Activated CD4-positive, alpha-beta memory T cell treated with anti-CD3 and anti-CD28 coated beads, Interleukin-2, amount 10 ng/mL, durations not matched to agents 7 days and 5 days (primary cell): ENCODE results near the gene DSCAM. TPM values are rescaled to one million over a fixed set of nuclear protein-coding genes. Genes with fewer than 3 reads are reported as not detected.

Source experiments
- CTCF ChIA-PET: fragments of 350-600 bp; sonication (Branson Sonifier 250); formaldehyde crosslinking; loops from one replicate; lab custom pipeline; 2021; ENCODE audit warnings: antibody characterized with exemption, inconsistent platforms; lab: Charles Lee
- POLR2A ChIA-PET: fragments of 350-600 bp; sonication (Branson Sonifier 250); formaldehyde crosslinking; loops from one replicate; lab custom pipeline; 2021; ENCODE audit warnings: antibody characterized with exemption; lab: Charles Lee
- DNase-seq: peaks from one replicate; pipeline ENCODE4 v3.0.0-alpha.2; 2020
- H3K27ac Mint-ChIP-seq: one replicate; pipeline ENCODE4 v1.8.0; 2021; ENCODE audit warnings: mild to moderate bottlenecking, mixed read lengths
- H3K27me3 Mint-ChIP-seq: one replicate; pipeline ENCODE4 v1.8.0; 2021; ENCODE audit warnings: mixed read lengths
- H3K36me3 Mint-ChIP-seq: one replicate; pipeline ENCODE4 v1.8.0; 2021; ENCODE audit warnings: low read depth, mixed read lengths
- H3K4me1 Mint-ChIP-seq: one replicate; pipeline ENCODE4 v1.8.0; 2021; ENCODE audit warnings: mixed read lengths
- H3K4me3 Mint-ChIP-seq: one replicate; pipeline ENCODE4 v1.8.0; 2021; ENCODE audit warnings: mild to moderate bottlenecking, mixed read lengths
- H3K9me3 Mint-ChIP-seq: one replicate; pipeline ENCODE4 v1.8.0; 2021; ENCODE audit warnings: mixed read lengths
- total RNA-seq, 2 experiments: library from RNA; stranded (reverse); gene quantifications; one replicate each; pipeline ENCODE4 v1.2.3, GENCODE V29; 2021

DSCAM gene
- total RNA-seq, 2 experiments from 2014 or later, result not detected

GRCh38 chr21:40847951-40848350 is 993 bp upstream of the DSCAM start:
- Mint-ChIP-seq H3K36me3 (peaks cover 3% of the 10 kb centered on the region), H3K27me3 (peaks cover 7% of the 10 kb centered on the region), H3K9me3 (no peaks in the 10 kb centered on the region), H3K27ac (no peak overlapping the region), H3K4me1 (no peaks in the 10 kb centered on the region), H3K4me3 (no peak overlapping the region)
- ChIA-PET CTCF (no interaction called here), POLR2A (no interaction called here)
- DNase-seq, result no peak

DNA sequence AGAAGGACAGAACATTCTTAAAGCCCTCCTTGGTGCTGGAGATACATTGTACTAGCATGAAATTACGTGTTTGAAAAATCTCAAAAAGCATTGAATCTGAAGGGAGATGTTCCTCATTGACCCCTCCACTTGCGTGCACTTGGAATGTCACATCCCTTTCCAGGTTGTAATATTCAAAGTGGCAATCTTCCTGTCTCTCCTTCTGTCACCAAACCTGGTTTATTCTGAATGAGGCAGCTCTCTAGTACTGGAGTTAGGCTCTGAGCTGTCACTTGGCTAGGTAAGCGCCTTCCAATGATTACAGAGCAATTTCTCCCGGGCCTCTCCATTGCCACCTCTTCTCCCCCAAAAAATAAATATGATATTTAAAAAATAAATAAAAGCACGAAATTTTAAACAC is 855 bp downstream of the DSCAM start:
- H3K27ac Mint-ChIP-seq, result no peak overlapping the region
- POLR2A ChIA-PET, result no interaction called here
- no peaks in the 10 kb centered on the region for H3K4me1 Mint-ChIP-seq
- no peak overlapping the region for H3K4me3 Mint-ChIP-seq
- H3K9me3 Mint-ChIP-seq, result no peaks in the 10 kb centered on the region
- H3K36me3 Mint-ChIP-seq, result peaks cover 3% of the 10 kb centered on the region
- H3K27me3 Mint-ChIP-seq, result peaks cover 10% of the 10 kb centered on the region
- no peak for DNase-seq
- CTCF ChIA-PET, result no interaction called here

- POLR2A ChIA-PET, result interaction anchor here (0.7 kb wide), 1 partner anchor 30 kb away, joined by 3 read pairs; no protein-coding TSS in a partner anchor
- H3K27ac Mint-ChIP-seq, result no peak overlapping the region
These were observed 1.4 kb downstream of the DSCAM start for GRCh38 chr21:40845441-40845995.

GRCh38 chr21:40844935-40845334 is 2.0 kb downstream of the DSCAM start:
- no peak overlapping the region for H3K4me3 Mint-ChIP-seq
- peaks cover 3% of the 10 kb centered on the region for H3K36me3 Mint-ChIP-seq
- no peaks in the 10 kb centered on the region for H3K9me3 Mint-ChIP-seq
- ChIA-PET POLR2A (interaction anchor here (0.7 kb wide), 1 partner anchor 30 kb away, joined by 3 read pairs; no protein-coding TSS in a partner anchor), CTCF (no interaction called here)
- no peaks in the 10 kb centered on the region for H3K4me1 Mint-ChIP-seq
- peaks cover 15% of the 10 kb centered on the region for H3K27me3 Mint-ChIP-seq
- DNase-seq, result no peak
- H3K27ac Mint-ChIP-seq, result no peak overlapping the region

More at GRCh38 chr21:40845441-40845995, 1.4 kb downstream of the DSCAM start:
- H3K9me3 Mint-ChIP-seq, result no peaks in the 10 kb centered on the region
- no peak overlapping the region for H3K4me3 Mint-ChIP-seq
- no peaks in the 10 kb centered on the region for H3K4me1 Mint-ChIP-seq
- peaks cover 3% of the 10 kb centered on the region for H3K36me3 Mint-ChIP-seq
- H3K27me3 Mint-ChIP-seq, result peaks cover 15% of the 10 kb centered on the region
- DNase-seq, result no peak
- CTCF ChIA-PET, result no interaction called here

- no peaks in the 10 kb centered on the region for H3K36me3 Mint-ChIP-seq
- H3K4me3 Mint-ChIP-seq, result no peak overlapping the region
These were observed 4.8 kb downstream of the DSCAM start for GRCh38 chr21:40842197-40842552.

GRCh38 chr21:40841524-40842196 is 5.3 kb downstream of the DSCAM start:
- Mint-ChIP-seq H3K27me3 (peaks cover 11% of the 10 kb centered on the region), H3K9me3 (no peaks in the 10 kb centered on the region), H3K27ac (no peak overlapping the region), H3K4me1 (no peaks in the 10 kb centered on the region), H3K4me3 (no peak overlapping the region), H3K36me3 (no peaks in the 10 kb centered on the region)
- ChIA-PET POLR2A (no interaction called here), CTCF (no interaction called here)
- no peak for DNase-seq

More at GRCh38 chr21:40842197-40842552, 4.8 kb downstream of the DSCAM start:
- POLR2A ChIA-PET, result no interaction called here
- no peaks in the 10 kb centered on the region for H3K4me1 Mint-ChIP-seq
- CTCF ChIA-PET, result no interaction called here
- no peak for DNase-seq
- peaks cover 11% of the 10 kb centered on the region for H3K27me3 Mint-ChIP-seq
- no peak overlapping the region for H3K27ac Mint-ChIP-seq
- no peaks in the 10 kb centered on the region for H3K9me3 Mint-ChIP-seq

DNA sequence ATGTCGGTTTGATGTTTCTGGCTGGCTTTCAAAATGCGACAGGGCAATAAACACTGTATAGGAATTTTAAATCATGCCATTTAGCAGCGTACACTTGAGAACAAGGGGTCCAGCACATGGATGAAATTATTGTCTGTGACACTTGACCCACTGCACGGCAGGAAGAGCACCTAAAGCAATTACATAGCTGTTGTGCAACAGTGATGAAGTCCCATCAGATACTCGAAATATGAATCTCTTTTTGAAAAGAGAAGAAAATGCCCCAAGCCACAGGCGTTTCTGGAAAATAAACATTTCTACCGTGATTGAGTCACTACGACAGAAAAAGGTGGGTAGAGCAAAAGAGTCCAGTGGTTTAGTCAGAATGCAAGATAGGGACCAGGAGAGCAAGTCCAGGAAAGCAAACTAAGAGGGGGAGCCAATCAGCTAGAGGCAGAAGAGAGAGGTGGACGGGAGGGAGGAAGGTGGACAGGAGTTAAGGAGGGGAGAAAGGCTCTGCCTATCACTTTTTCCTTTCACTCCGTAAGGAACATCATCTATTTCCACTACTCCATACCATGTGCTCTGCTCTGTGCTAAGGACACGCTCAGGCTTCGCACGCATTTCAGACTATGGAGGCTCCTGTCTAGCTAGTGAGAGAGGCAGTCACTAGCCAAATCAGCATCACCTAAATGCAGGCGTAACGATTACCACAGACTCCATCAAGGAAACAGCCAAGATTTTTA is 6.4 kb downstream of the DSCAM start:
- POLR2A ChIA-PET, result no interaction called here
- Mint-ChIP-seq H3K36me3 (no peaks in the 10 kb centered on the region), H3K27me3 (peaks cover 10% of the 10 kb centered on the region), H3K9me3 (no peaks in the 10 kb centered on the region), H3K4me3 (no peak overlapping the region), H3K27ac (no peak overlapping the region), H3K4me1 (no peaks in the 10 kb centered on the region)
- CTCF ChIA-PET, result no interaction called here
- DNase-seq, result no peak

GRCh38 chr21:40839521-40839920 is 7.4 kb downstream of the DSCAM start:
- no peaks in the 10 kb centered on the region for H3K36me3 Mint-ChIP-seq
- H3K27ac Mint-ChIP-seq, result no peak overlapping the region
- ChIA-PET CTCF (no interaction called here), POLR2A (no interaction called here)
- no peak for DNase-seq
- no peaks in the 10 kb centered on the region for H3K9me3 Mint-ChIP-seq
- peaks cover 8% of the 10 kb centered on the region for H3K27me3 Mint-ChIP-seq
- H3K4me3 Mint-ChIP-seq, result no peak overlapping the region
- H3K4me1 Mint-ChIP-seq, result no peaks in the 10 kb centered on the region

DNA sequence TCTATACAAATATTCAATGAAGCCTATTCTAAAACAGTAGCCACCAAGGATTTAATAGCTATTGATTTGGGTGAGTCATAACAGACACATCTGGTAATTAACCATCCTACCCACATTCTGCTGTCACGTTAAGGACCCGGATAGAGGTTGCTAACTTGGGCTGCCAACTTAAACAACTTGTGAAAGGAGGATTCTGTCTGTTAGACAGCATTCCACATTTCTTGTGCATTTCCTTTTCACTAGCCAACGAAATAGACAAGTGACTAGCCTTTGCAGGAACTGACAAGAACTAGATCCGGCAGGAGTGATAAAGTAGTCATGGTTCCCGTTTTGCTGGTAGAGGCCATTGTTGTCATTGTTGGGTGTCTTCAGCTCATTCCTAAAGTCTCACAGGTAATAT is 9.5 kb downstream of the DSCAM start:
- POLR2A ChIA-PET, result no interaction called here
- H3K9me3 Mint-ChIP-seq, result no peaks in the 10 kb centered on the region
- CTCF ChIA-PET, result no interaction called here
- no peak for DNase-seq
- H3K27me3 Mint-ChIP-seq, result peaks cover 8% of the 10 kb centered on the region
- H3K36me3 Mint-ChIP-seq, result no peaks in the 10 kb centered on the region
- H3K4me3 Mint-ChIP-seq, result no peak overlapping the region
- H3K4me1 Mint-ChIP-seq, result no peaks in the 10 kb centered on the region
- no peak overlapping the region for H3K27ac Mint-ChIP-seq

DNA sequence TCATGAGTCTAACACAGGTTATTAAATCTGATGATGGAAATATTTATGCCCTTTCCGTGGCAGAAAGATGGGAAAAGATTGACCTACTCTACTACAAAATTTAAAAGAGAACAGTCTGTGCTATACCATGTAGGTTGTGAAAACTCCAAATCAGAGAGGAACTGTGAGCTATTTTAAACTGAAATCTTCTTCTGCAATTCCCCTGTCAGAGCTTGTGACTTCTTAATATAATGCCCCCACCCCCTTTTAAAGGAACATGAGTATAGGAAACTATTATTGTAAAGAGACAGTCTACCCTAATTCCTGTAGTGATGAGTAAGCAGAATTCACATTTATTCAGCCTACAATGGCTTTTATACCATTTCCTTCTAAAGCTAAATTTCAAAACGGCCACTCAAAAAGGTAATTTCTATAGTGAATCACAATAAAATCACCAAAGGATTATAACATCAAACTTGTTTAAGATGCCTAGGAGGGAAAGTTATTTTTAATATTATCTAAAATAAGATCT is 11.7 kb downstream of the DSCAM start:
- H3K9me3 Mint-ChIP-seq, result no peaks in the 10 kb centered on the region
- H3K36me3 Mint-ChIP-seq, result no peaks in the 10 kb centered on the region
- CTCF ChIA-PET, result no interaction called here
- no peak overlapping the region for H3K27ac Mint-ChIP-seq
- H3K27me3 Mint-ChIP-seq, result no peaks in the 10 kb centered on the region
- H3K4me3 Mint-ChIP-seq, result no peak overlapping the region
- no peaks in the 10 kb centered on the region for H3K4me1 Mint-ChIP-seq
- POLR2A ChIA-PET, result no interaction called here
- no peak for DNase-seq

- Mint-ChIP-seq H3K4me3 (no peak overlapping the region), H3K27ac (no peak overlapping the region), H3K36me3 (no peaks in the 10 kb centered on the region), H3K4me1 (no peaks in the 10 kb centered on the region), H3K27me3 (no peaks in the 10 kb centered on the region), H3K9me3 (peaks cover 9% of the 10 kb centered on the region)
- POLR2A ChIA-PET, result no interaction called here
- no peak for DNase-seq
- CTCF ChIA-PET, result no interaction called here
These were observed 13.8 kb downstream of the DSCAM start for GRCh38 chr21:40833184-40833583.

GRCh38 chr21:40832316-40832715 is 14.6 kb downstream of the DSCAM start:
- POLR2A ChIA-PET, result no interaction called here
- Mint-ChIP-seq H3K4me3 (no peak overlapping the region), H3K9me3 (peaks cover 13% of the 10 kb centered on the region), H3K27me3 (no peaks in the 10 kb centered on the region), H3K4me1 (no peaks in the 10 kb centered on the region), H3K27ac (no peak overlapping the region), H3K36me3 (no peaks in the 10 kb centered on the region)
- CTCF ChIA-PET, result no interaction called here
- DNase-seq, result no peak

DNA sequence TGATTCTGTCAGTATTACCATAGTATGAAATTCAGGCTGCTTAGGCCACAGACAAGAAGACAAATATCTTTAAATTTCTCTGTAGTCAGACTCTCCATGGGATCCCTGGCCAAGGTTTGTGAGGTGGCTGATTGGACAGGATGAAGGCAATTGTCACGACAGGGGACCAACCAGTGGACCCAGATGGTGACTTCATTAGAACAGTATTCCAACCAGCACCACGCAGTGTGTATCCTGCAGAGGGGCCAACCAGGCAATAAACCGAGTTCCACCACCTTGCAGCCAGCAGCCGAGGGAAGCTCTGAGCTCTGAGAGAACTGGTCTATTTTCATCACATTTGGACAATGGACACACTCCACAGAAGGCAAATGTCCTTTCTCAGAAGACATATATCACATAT is 16.1 kb downstream of the DSCAM start:
- H3K4me3 Mint-ChIP-seq, result no peak overlapping the region
- no peak overlapping the region for H3K27ac Mint-ChIP-seq
- no peaks in the 10 kb centered on the region for H3K4me1 Mint-ChIP-seq
- no peak for DNase-seq
- POLR2A ChIA-PET, result no interaction called here
- no peaks in the 10 kb centered on the region for H3K27me3 Mint-ChIP-seq
- peaks cover 14% of the 10 kb centered on the region for H3K9me3 Mint-ChIP-seq
- CTCF ChIA-PET, result no interaction called here
- no peaks in the 10 kb centered on the region for H3K36me3 Mint-ChIP-seq
